RWPE2 (cell line): ENCODE measurements around the gene TMEM135.

Experiments
- ATAC-seq: fragments of 200-7000 bp; cut with Tn5 transposase; 3 replicates; pipeline ENCODE4 v1.9.1; 2021; ENCODE audit warnings: low read depth
- DNase-seq: peaks from one replicate; pipeline ENCODE4 v3.0.0-alpha.2; 2020; ENCODE audit warnings: low spot score
- H3K27ac ChIP-seq: fragments of 450-650 bp; 2 replicates; pipeline ENCODE4 v1.5.1; 2017; ENCODE audit warnings: mild to moderate bottlenecking; ENCODE audit not compliant: poor library complexity, severe bottlenecking
- H3K27me3 ChIP-seq: fragments of 250-450 bp; sonication (Bioruptor Pico); 2 replicates; pipeline ENCODE4 v1.5.1; 2021; ENCODE audit warnings: mild to moderate bottlenecking, moderate library complexity; ENCODE audit not compliant: insufficient read depth, poor library complexity, severe bottlenecking
- H3K36me3 ChIP-seq: fragments of 250-450 bp; sonication (Bioruptor Pico); 2 replicates; pipeline ENCODE4 v1.5.1; 2020; ENCODE audit warnings: low read depth, mild to moderate bottlenecking, moderate library complexity
- H3K4me1 ChIP-seq: fragments of 250-450 bp; sonication (Bioruptor Pico); 2 replicates; pipeline ENCODE4 v1.5.1; 2021; ENCODE audit warnings: mild to moderate bottlenecking, moderate library complexity; ENCODE audit not compliant: insufficient read depth, poor library complexity, severe bottlenecking
- H3K4me3 ChIP-seq: fragments of 250-450 bp; sonication (Bioruptor Pico); 2 replicates; pipeline ENCODE4 v1.5.1; 2021; ENCODE audit warnings: mild to moderate bottlenecking, moderate library complexity; ENCODE audit not compliant: severe bottlenecking
- H3K9me3 ChIP-seq: fragments of 250-450 bp; sonication (Bioruptor Pico); 2 replicates; pipeline ENCODE4 v1.5.1; 2021; ENCODE audit warnings: mild to moderate bottlenecking, moderate library complexity; ENCODE audit not compliant: severe bottlenecking
- CTCF ChIP-seq: fragments of 450-650 bp; IDR thresholded peaks from one replicate; pipeline ENCODE4 v1.5.1; 2017; ENCODE audit warnings: mild to moderate bottlenecking, moderate library complexity; ENCODE audit not compliant: poor library complexity, severe bottlenecking

TMEM135 gene

GRCh38 chr11:87125257-87125656 is 87.5 kb downstream of the TMEM135 start:
- DNase-seq (no peak), ATAC-seq (peak; percentile 80)
- TF ChIP-seq CTCF = no peak
- Histone ChIP-seq H3K36me3 (no peaks in the 10 kb centered on the region), H3K4me3 (no peak overlapping the region), H3K27ac (no peak overlapping the region), H3K27me3 (no peaks in the 10 kb centered on the region), H3K4me1 (peaks cover 7% of the 10 kb centered on the region), H3K9me3 (no peaks in the 10 kb centered on the region)

GRCh38 chr11:87127101-87127500 is 89.4 kb downstream of the TMEM135 start:
- Histone ChIP-seq H3K27me3 (no peaks in the 10 kb centered on the region), H3K4me3 (no peak overlapping the region), H3K4me1 (peaks cover 7% of the 10 kb centered on the region), H3K36me3 (no peaks in the 10 kb centered on the region), H3K27ac (no peak overlapping the region), H3K9me3 (no peaks in the 10 kb centered on the region)
- no peak for TF ChIP-seq CTCF
- DNase-seq = no peak
- no peak for ATAC-seq

- H3K4me3 ChIP-seq = no peak overlapping the region
- H3K9me3 ChIP-seq = no peaks in the 10 kb centered on the region
- TF ChIP-seq CTCF = no peak
- ATAC-seq (no peak), DNase-seq (no peak)
- H3K4me1 ChIP-seq = peaks cover 7% of the 10 kb centered on the region
- H3K27me3 ChIP-seq = no peaks in the 10 kb centered on the region
- H3K27ac ChIP-seq = no peak overlapping the region
- H3K36me3 ChIP-seq = no peaks in the 10 kb centered on the region
Observed at GRCh38 chr11:87128372-87128771, 90.6 kb downstream of the TMEM135 start.

GRCh38 chr11:87134524-87135106 is 96.9 kb downstream of the TMEM135 start:
- Histone ChIP-seq H3K9me3 (no peaks in the 10 kb centered on the region), H3K4me3 (no peak overlapping the region), H3K27ac (no peak overlapping the region), H3K36me3 (no peaks in the 10 kb centered on the region), H3K27me3 (no peaks in the 10 kb centered on the region), H3K4me1 (no peaks in the 10 kb centered on the region)
- no peak for DNase-seq
- TF ChIP-seq CTCF = no peak
- ATAC-seq = no peak

- no peak for TF ChIP-seq CTCF
- H3K4me1 ChIP-seq = no peaks in the 10 kb centered on the region
- no peak overlapping the region for H3K27ac ChIP-seq
- no peak overlapping the region for H3K4me3 ChIP-seq
- H3K36me3 ChIP-seq = no peaks in the 10 kb centered on the region
- DNase-seq = no peak
- no peaks in the 10 kb centered on the region for H3K9me3 ChIP-seq
- no peak for ATAC-seq
- H3K27me3 ChIP-seq = no peaks in the 10 kb centered on the region
Observed at GRCh38 chr11:87136236-87136635, 98.5 kb downstream of the TMEM135 start.
